22Rv1 (cell line): ENCODE results near the gene A2M.
A peak's percentile ranks its signal among the peaks of the same experiment; 100 is the strongest.

Source experiments
- H3K27ac ChIP-seq: fragments of 450-650 bp; 2 replicates; pipeline ENCODE4 v1.5.1; 2017
- ZFX ChIP-seq: fragments of 450-650 bp; IDR thresholded peaks from 2 replicates; pipeline ENCODE4 v1.6.1; 2017; ENCODE audit warnings: antibody characterized with exemption, borderline replicate concordance
- TF ChIP-seq, protein P1 (sequence below): fragments of 450-650 bp; IDR thresholded peaks from 2 replicates; pipeline ENCODE4 v1.5.1; 2017; ENCODE audit warnings: mild to moderate bottlenecking

The A2M gene

GRCh38 chr12:9065607-9065856 lies 50.2 kb downstream of the A2M start:
- peak overlapping the region; percentile 98 for H3K27ac ChIP-seq
- TF ChIP-seq, protein P1, sequence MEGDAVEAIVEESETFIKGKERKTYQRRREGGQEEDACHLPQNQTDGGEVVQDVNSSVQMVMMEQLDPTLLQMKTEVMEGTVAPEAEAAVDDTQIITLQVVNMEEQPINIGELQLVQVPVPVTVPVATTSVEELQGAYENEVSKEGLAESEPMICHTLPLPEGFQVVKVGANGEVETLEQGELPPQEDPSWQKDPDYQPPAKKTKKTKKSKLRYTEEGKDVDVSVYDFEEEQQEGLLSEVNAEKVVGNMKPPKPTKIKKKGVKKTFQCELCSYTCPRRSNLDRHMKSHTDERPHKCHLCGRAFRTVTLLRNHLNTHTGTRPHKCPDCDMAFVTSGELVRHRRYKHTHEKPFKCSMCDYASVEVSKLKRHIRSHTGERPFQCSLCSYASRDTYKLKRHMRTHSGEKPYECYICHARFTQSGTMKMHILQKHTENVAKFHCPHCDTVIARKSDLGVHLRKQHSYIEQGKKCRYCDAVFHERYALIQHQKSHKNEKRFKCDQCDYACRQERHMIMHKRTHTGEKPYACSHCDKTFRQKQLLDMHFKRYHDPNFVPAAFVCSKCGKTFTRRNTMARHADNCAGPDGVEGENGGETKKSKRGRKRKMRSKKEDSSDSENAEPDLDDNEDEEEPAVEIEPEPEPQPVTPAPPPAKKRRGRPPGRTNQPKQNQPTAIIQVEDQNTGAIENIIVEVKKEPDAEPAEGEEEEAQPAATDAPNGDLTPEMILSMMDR, result no peak
- TF ChIP-seq ZFX, result no peak

GRCh38 chr12:9064815-9065606 lies 50.7 kb downstream of the A2M start:
- peak overlapping the region; percentile 98 for H3K27ac ChIP-seq
- TF ChIP-seq, protein P1, result no peak
- TF ChIP-seq ZFX, result no peak

DNA sequence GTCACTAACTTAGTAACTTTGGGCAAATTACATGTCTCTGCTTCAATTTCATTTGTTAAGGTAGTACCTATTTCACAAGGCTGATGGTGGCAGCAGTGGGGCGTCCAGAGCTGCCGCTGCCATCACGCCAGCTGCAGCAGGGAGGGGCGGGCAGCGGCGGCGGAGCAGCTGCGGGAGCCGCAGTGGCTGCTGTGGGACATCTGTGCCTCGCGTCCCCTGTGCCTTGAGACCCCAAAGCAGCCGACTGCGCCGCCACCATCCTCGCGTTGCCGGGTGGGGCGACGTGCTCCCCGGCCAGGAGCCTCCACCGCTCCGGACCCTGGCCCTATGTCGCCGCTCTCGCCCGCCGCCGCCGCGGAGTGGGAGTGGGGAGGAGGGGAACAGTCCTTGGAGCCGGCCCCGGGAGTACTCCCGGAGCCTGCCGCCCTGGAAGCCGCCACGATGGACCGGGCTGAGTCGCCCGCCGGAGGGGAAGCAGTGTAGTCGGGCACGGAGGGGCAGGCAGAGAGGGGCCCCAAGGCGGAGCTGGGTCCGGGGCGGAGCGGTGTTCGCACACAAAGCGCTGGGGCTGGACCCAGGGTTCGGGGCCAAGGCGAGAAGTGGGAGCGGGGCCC lies 51.4 kb downstream of the A2M start:
- TF ChIP-seq, protein P1, result peak; percentile 91
- no peak for TF ChIP-seq ZFX
- H3K27ac ChIP-seq, result peak overlapping the region; percentile 98

GRCh38 chr12:9052610-9053009 lies 63.1 kb downstream of the A2M start:
- no peak overlapping the region for H3K27ac ChIP-seq
- TF ChIP-seq, protein P1, result no peak

DNA sequence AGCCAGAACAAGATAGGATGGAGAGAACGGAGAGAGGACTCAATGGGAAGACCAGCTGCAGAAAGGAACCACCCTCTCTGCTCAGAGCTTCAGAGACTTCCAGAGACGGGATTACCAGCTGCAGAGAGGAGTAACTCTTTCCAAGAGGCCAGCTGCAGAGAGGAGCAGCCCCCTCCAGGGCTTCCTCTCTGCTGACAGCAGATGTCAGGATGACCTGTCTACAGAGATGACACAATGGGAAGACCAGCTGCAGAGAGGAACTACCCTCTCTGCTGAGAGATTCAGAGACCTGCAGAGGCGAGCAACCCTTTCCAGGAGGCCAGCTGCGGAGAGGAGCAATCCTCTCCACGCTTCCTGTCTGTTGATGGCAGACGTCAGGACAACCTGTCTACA lies 64.6 kb downstream of the A2M start:
- H3K27ac ChIP-seq, result no peak overlapping the region
- TF ChIP-seq ZFX, result no peak
- TF ChIP-seq, protein P1, result no peak

DNA sequence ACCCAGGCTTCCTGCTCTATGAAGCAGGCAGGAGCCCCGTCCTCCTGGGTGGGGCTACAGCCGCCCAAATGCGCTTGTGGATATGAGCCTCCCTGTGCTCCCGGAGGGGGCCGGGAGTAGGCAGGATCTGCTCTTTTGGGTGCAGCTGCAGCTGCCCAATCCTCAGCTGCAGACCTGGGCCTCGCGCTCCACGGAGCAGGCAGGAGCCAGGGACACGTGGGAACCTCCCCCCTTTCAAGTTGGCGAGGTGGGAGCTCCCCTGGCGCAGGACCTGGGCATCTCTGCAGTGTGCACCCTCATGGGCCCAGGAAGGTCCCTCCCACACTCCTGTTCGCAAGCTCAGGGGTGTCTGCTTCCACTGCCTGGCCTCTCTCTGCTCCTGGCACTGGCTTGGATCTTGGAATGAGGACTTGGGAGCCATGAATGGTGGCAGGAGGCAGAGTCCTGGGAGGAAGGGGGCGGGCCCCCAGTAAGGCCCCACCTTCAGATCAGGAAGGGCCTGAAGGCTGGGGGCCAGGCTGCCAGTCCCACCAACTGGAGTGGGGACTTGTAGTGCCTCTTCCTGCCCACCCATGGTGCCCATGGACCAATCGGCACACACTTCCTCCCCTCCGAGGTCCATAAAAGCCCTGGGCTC lies 65.1 kb downstream of the A2M start:
- no peak overlapping the region for H3K27ac ChIP-seq
- TF ChIP-seq ZFX, result no peak
- TF ChIP-seq, protein P1, result no peak

DNA sequence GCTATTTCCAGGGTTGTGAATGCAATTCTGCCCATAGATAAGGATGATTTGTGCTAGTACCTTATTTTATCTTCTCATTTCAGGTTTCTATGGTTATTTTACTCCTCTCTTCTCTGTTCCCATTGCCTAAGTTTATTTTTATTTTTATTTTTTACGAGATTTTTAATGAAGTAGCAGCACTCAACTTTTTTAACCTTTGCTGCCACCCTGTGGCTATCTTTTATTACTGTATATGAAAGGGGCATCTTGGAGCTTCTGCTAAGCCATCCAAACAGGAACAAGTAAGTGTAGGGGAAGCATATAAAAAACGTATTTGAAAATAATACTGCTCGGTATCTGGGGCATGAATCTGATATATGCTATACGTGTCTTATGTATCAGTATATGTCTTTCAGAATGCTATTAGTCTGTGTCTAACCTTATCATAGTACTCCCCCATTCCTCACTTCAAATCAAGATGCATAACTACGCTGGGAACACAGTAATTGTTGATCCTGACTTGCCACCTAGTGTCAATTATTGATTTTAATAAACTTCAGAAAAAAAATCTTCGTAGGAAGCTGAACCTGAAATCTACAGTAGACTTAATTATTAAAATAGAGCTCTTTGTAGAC lies 66.1 kb downstream of the A2M start:
- TF ChIP-seq, protein P1, result peak; percentile 89
- no peak for TF ChIP-seq ZFX
- H3K27ac ChIP-seq, result no peak overlapping the region
